Heart left ventricle (tissue), 16 donors: ENCODE results near the gene MICALL2. TPM values are rescaled to one million over a fixed set of nuclear protein-coding genes. Genes with fewer than 3 reads are reported as not detected.
A peak's percentile ranks its signal among the peaks of the same experiment; 100 is the strongest.

ENCODE experiments used
- ATAC-seq, 4 donors: fragments of 200-7000 bp; cut with Tn5 transposase; one replicate each; pipeline ENCODE4 v1.9.1; 2020 to 2022; ENCODE audit warnings: moderate library complexity in 4 of 4, mild to moderate bottlenecking in 3 of 4, moderate number of reproducible peaks in 1 of 4
- DNase-seq, 5 donors: peaks; one replicate each; pipeline ENCODE4 v3.0.0-alpha.2; 2020
- H3K27ac ChIP-seq, 12 donors: fragments of 200-600 bp; sonication (generic) in 4 of 12; one replicate each; pipeline versions ENCODE4 v1.5.0 to v1.8.0; 2016 to 2022; ENCODE audit warnings: mild to moderate bottlenecking in 2 of 12
- H3K27me3 ChIP-seq, 9 donors: fragments of 200-600 bp; sonication (generic) in 2 of 9; one replicate each; pipeline versions ENCODE4 v1.5.1 to v1.8.0; 2016 to 2022; ENCODE audit warnings: mild to moderate bottlenecking in 3 of 9
- H3K36me3 ChIP-seq, 9 donors: fragments of 200-600 bp; sonication (generic) in 2 of 9; one replicate each; pipeline versions ENCODE4 v1.5.0 to v1.8.0; 2018 to 2022; ENCODE audit warnings: mild to moderate bottlenecking in 2 of 9
- H3K4me1 ChIP-seq, 12 donors: fragments of 200-600 bp; sonication (generic) in 4 of 12; one replicate each; pipeline versions ENCODE4 v1.5.0 to v1.8.0; 2016 to 2022; ENCODE audit warnings: mild to moderate bottlenecking in 3 of 12
- H3K4me3 ChIP-seq, 12 donors: fragments of 200-600 bp; sonication (generic) in 4 of 12; one replicate each; pipeline versions ENCODE4 v1.5.0 to v1.8.0; 2017 to 2022; ENCODE audit warnings: mild to moderate bottlenecking in 9 of 12, moderate library complexity in 4 of 12
- H3K9me3 ChIP-seq, 12 donors: fragments of 200-600 bp; sonication (generic) in 4 of 12; one replicate each; pipeline versions ENCODE4 v1.5.0 to v1.8.0; 2016 to 2022; ENCODE audit warnings: mild to moderate bottlenecking in 1 of 12
- CTCF ChIP-seq, 12 donors: fragments of 200-600 bp; sonication (generic) in 4 of 12; IDR thresholded peaks; one replicate each; pipeline versions ENCODE4 v1.5.0 to v1.8.0; 2018 to 2022; ENCODE audit warnings: antibody characterized with exemption in 12 of 12, mild to moderate bottlenecking in 5 of 12
- POLR2A ChIP-seq, 2 donors: fragments of 450-650 bp; IDR thresholded peaks; one replicate each; pipeline ENCODE4 v1.6.1; 2017; ENCODE audit warnings: antibody characterized with exemption in 2 of 2, mild to moderate bottlenecking in 2 of 2, moderate library complexity in 2 of 2
- WGBS, 4 donors: extraction: QIAGEN DNeasy Blood & Tissue Kit in 2 of 4; methylation state at CpG; one replicate each; pipeline versions ENCODE4 v1.1.5 to v1.1.7; 2013 to 2018; 5-methylcytosine and 5-hydroxymethylcytosine counted together
- intact Hi-C, 10 donors: fragments of 100-400 bp; cut with DNase I; formaldehyde crosslinking; loops; one replicate each; pipeline versions ENCODE4 v1.11.1 to v1.14.2; 2022
- polyA plus RNA-seq, 2 donors: library from polyadenylated mRNA; stranded (reverse); fragments of 200-250 nt; gene quantifications; one replicate each; pipeline ENCODE4 v1.2.3, GENCODE V29; 2013
- total RNA-seq, 9 donors: library from RNA; depleted of rRNA in 2 of 9; stranded (reverse); fragments of >200 nt in 2 of 9; fragmentation: NEBNext Ultra II Directional in 3 of 9; extraction: Animal tissue kit (Norgen Biotek cat#: 25700) in 3 of 9; gene quantifications; one replicate each; pipeline versions ENCODE4 v1.1.0 to v1.2.4, GENCODE V29; 2016 to 2023
- donor health status: ischemic (EF 13 %, LVEDD 7.1; RV severe dilation, severe dysfunction).
- donor health status: healthy with polysubstance abuse.
- donor health status: DM: no; HTN: yes; CAD: no.
- donor health status: DM: no; HTN: no; CAD: no.
- donor health status: ischemic (EF 25% LVEDD 6.9; RV normal size, moderate dysfunction).
- donor health status: ischemic (EF 25% LVEDD 5.7; RV mildly dilated, moderate dysfunction).
- donor health status: healthy.
- donor health status: DM: yes; HTN: yes; CAD: no.
- donor health status: ischemic (EF 35%, LVEDD 5.7; RV mildly dilated, moderate dysfunction).
- donor health status: nonischemic (EF 11% LVEDD 7.7; RV severe dilation, severe dysfunction).
- donor health status: DM: yes; HTN: yes; CAD: no.
- donor health status: PGD.
- donor health status: ischemic (EF 29% LVEDD 5.4; RV normal size, mild dysfunction).
- donor health status: nonischemic (EF 23%, LVEDD 6.1; RV moderate dilation, normal function).

MICALL2 gene
- total and polyA plus RNA-seq, 11 donors, result 2.5 to 18.3 (median 8.4) TPM

- H3K36me3 ChIP-seq, result no peaks in the 10 kb centered on the region
- no peaks in the 10 kb centered on the region for H3K9me3 ChIP-seq
- H3K27me3 ChIP-seq, result peaks cover 21 to 91% (median 56%) of the 10 kb centered on the region in 9 donors
- TF ChIP-seq POLR2A (IDR thresholded peaks at IDR 0.05), result no peak
- TF ChIP-seq CTCF (IDR thresholded peaks at IDR 0.05), result no peak
- H3K4me1 ChIP-seq, result peaks cover 0 to 16% (median 6%) of the 10 kb centered on the region in 12 donors
- no peak overlapping the region for H3K27ac ChIP-seq
- ATAC-seq, result no peak
- WGBS, 4 donors, result 55 to 64% (median 58%) methylated on average over 17 to 24 of the region's 24 CpGs
- no peak for DNase-seq
- intact Hi-C loops, result no loop called here
- H3K4me3 ChIP-seq, result no peak overlapping the region
Observed at GRCh38 chr7:1407892-1408291, 51.4 kb downstream of the MICALL2 start.

- Histone ChIP-seq H3K27me3 (peaks cover 21 to 80% (median 53%) of the 10 kb centered on the region in 9 donors), H3K4me3 (no peak overlapping the region), H3K4me1 (peaks cover 0 to 13% (median 0%) of the 10 kb centered on the region in 12 donors), H3K27ac (no peak overlapping the region), H3K36me3 (no peaks in the 10 kb centered on the region), H3K9me3 (peaks cover 0 to 17% (median 3%) of the 10 kb centered on the region in 12 donors)
- DNase-seq (no peak), ATAC-seq (no peak)
- WGBS, 4 donors, result 58 to 67% (median 65%) methylated on average over 21 of the region's 21 CpGs
- TF ChIP-seq POLR2A (IDR thresholded peaks at IDR 0.05), result no peak
- no peak for TF ChIP-seq CTCF (IDR thresholded peaks at IDR 0.05)
- intact Hi-C loops, result no loop called here
Observed at GRCh38 chr7:1404898-1405548, 54.2 kb downstream of the MICALL2 start.

GRCh38 chr7:1404460-1404809 lies 54.8 kb downstream of the MICALL2 start:
- no peak for TF ChIP-seq POLR2A (IDR thresholded peaks at IDR 0.05)
- no peak for TF ChIP-seq CTCF (IDR thresholded peaks at IDR 0.05)
- no peak overlapping the region for H3K27ac ChIP-seq
- H3K36me3 ChIP-seq, result no peaks in the 10 kb centered on the region
- peaks cover 21 to 77% (median 49%) of the 10 kb centered on the region in 9 donors for H3K27me3 ChIP-seq
- no peak for ATAC-seq
- H3K4me1 ChIP-seq, result peaks cover 0 to 13% (median 0%) of the 10 kb centered on the region in 12 donors
- WGBS, 4 donors, result 26 to 39% (median 31%) methylated on average over 4 of the region's 4 CpGs
- H3K4me3 ChIP-seq, result no peak overlapping the region
- intact Hi-C loops, result no loop called here
- DNase-seq, result no peak
- peaks cover 0 to 17% (median 3%) of the 10 kb centered on the region in 12 donors for H3K9me3 ChIP-seq

GRCh38 chr7:1403638-1404459 lies 55.4 kb downstream of the MICALL2 start:
- H3K27me3 ChIP-seq, result peaks cover 21 to 71% (median 46%) of the 10 kb centered on the region in 9 donors
- peaks cover 0 to 17% (median 3%) of the 10 kb centered on the region in 12 donors for H3K9me3 ChIP-seq
- peaks cover 0 to 13% (median 0%) of the 10 kb centered on the region in 12 donors for H3K4me1 ChIP-seq
- TF ChIP-seq CTCF (IDR thresholded peaks at IDR 0.05), result peak in 6 of 12 donors; percentile 9 to 40 (median 19)
- TF ChIP-seq POLR2A (IDR thresholded peaks at IDR 0.05), result no peak
- DNase-seq (peak in 3 of 5 donors; percentile 27 to 45 (median 35)), ATAC-seq (peak in 3 of 4 donors; percentile 41 to 83 (median 42))
- WGBS, 4 donors, result 12 to 16% (median 13%) methylated on average over 41 of the region's 41 CpGs
- intact Hi-C loops, result no loop called here
- H3K27ac ChIP-seq, result no peak overlapping the region
- no peaks in the 10 kb centered on the region for H3K36me3 ChIP-seq
- H3K4me3 ChIP-seq, result peak overlapping the region in 1 of 12 donors; percentile 6
